Activated naive CD4-positive, alpha-beta T cell treated with anti-CD3 and anti-CD28 coated beads for 36 hours (primary cell): ENCODE results near the gene CCDC51. TPM values are rescaled to one million over a fixed set of nuclear protein-coding genes. Genes with fewer than 3 reads are reported as not detected.

Source experiments
- CTCF ChIA-PET: fragments of 350-600 bp; sonication (Branson Sonifier 250); formaldehyde crosslinking; loops from one replicate; lab custom pipeline; 2021; ENCODE audit warnings: antibody characterized with exemption; lab: Charles Lee
- DNase-seq: peaks from one replicate; pipeline ENCODE4 v3.0.0-alpha.2; 2020
- H3K27ac Mint-ChIP-seq: one replicate; pipeline ENCODE4 v1.8.0; 2021; ENCODE audit warnings: mild to moderate bottlenecking, mixed read lengths
- H3K27me3 Mint-ChIP-seq: one replicate; pipeline ENCODE4 v1.8.0; 2021; ENCODE audit warnings: low read depth, mixed read lengths
- H3K36me3 Mint-ChIP-seq: one replicate; pipeline ENCODE4 v1.8.0; 2021; ENCODE audit warnings: low read depth, mixed read lengths
- H3K4me1 Mint-ChIP-seq: one replicate; pipeline ENCODE4 v1.8.0; 2021; ENCODE audit warnings: low read depth, mixed read lengths
- H3K4me3 Mint-ChIP-seq: one replicate; pipeline ENCODE4 v1.8.0; 2021; ENCODE audit warnings: mild to moderate bottlenecking, moderate library complexity, mixed read lengths
- H3K9me3 Mint-ChIP-seq: one replicate; pipeline ENCODE4 v1.8.0; 2021; ENCODE audit warnings: mixed read lengths
- intact Hi-C: fragments of 100-400 bp; cut with micrococcal nuclease; formaldehyde crosslinking; loops from one replicate; pipeline ENCODE4 v1.15.1; 2023
- total RNA-seq, 2 experiments: library from RNA; stranded (reverse); gene quantifications; one replicate each; pipeline ENCODE4 v1.2.3, GENCODE V29; 2021

The CCDC51 gene
- total RNA-seq, 2 experiments from 2014 or later, result 16.4 to 17.4 TPM

GRCh38 chr3:48445277-48445882, 5.5 kb upstream of the CCDC51 start:
- Mint-ChIP-seq H3K9me3 (no peaks in the 10 kb centered on the region), H3K27me3 (no peaks in the 10 kb centered on the region), H3K4me1 (peaks cover 51% of the 10 kb centered on the region), H3K4me3 (peak overlapping the region; percentile 87), H3K27ac (no peak overlapping the region), H3K36me3 (peaks cover 29% of the 10 kb centered on the region)
- no peak for DNase-seq
- intact Hi-C loops, result loop anchor here (5.0 to 10.0 kb wide), 2 partner anchors 189 to 217 kb away; partner anchors contain the start of genes CELSR3 and SLC26A6
- CTCF ChIA-PET, result interaction anchor here (0.8 to 3.6 kb wide), 8 partner anchors 9 to 112 kb away, joined by 3 to 45 read pairs (median 5); no protein-coding TSS in a partner anchor

GRCh38 chr3:48441940-48442339, 2.0 kb upstream of the CCDC51 start:
- intact Hi-C loops, result loop anchor here (2.0 to 10.0 kb wide), 4 partner anchors 31 to 193 kb away; partner anchors contain the start of genes PFKFB4 and SLC26A6
- DNase-seq, result no peak
- H3K27me3 Mint-ChIP-seq, result no peaks in the 10 kb centered on the region
- H3K4me3 Mint-ChIP-seq, result peak overlapping the region; percentile 93
- H3K9me3 Mint-ChIP-seq, result no peaks in the 10 kb centered on the region
- H3K36me3 Mint-ChIP-seq, result peaks cover 31% of the 10 kb centered on the region
- H3K4me1 Mint-ChIP-seq, result peaks cover 52% of the 10 kb centered on the region
- H3K27ac Mint-ChIP-seq, result peak overlapping the region; percentile 96
- CTCF ChIA-PET, result interaction anchor here (0.6 to 2.1 kb wide), 3 partner anchors 41 to 66 kb away, joined by 3 to 7 read pairs (median 4); no protein-coding TSS in a partner anchor

- CTCF ChIA-PET, result interaction anchor here (0.8 to 2.3 kb wide), 6 partner anchors 10 to 200 kb away, joined by 3 to 15 read pairs (median 5); partner anchors contain the start of genes PLXNB1 and ZNF589
Measured at GRCh38 chr3:48440590-48440958, 655 bp upstream of the CCDC51 start.

GRCh38 chr3:48437812-48438211, 2.1 kb downstream of the CCDC51 start:
- Mint-ChIP-seq H3K27ac (no peak overlapping the region), H3K9me3 (no peaks in the 10 kb centered on the region), H3K4me1 (peaks cover 51% of the 10 kb centered on the region), H3K27me3 (no peaks in the 10 kb centered on the region), H3K4me3 (no peak overlapping the region), H3K36me3 (peaks cover 31% of the 10 kb centered on the region)
- CTCF ChIA-PET, result interaction anchor here (2.8 to 6.1 kb wide), 3 partner anchors 17 to 118 kb away, joined by 38 to 162 read pairs (median 72); partner anchors contain the start of gene PFKFB4
- intact Hi-C loops, result no loop called here
- no peak for DNase-seq

More at GRCh38 chr3:48440590-48440958, 655 bp upstream of the CCDC51 start:
- H3K27me3 Mint-ChIP-seq, result no peaks in the 10 kb centered on the region
- intact Hi-C loops, result loop anchor here (1.0 to 10.0 kb wide), 7 partner anchors 32 to 252 kb away; partner anchors contain the start of genes CDC25A, PFKFB4, SLC26A6 and ZNF589
- peak overlapping the region; percentile 93 for H3K4me3 Mint-ChIP-seq
- H3K36me3 Mint-ChIP-seq, result peaks cover 31% of the 10 kb centered on the region
- peak overlapping the region; percentile 96 for H3K27ac Mint-ChIP-seq
- peaks cover 42% of the 10 kb centered on the region for H3K4me1 Mint-ChIP-seq
- H3K9me3 Mint-ChIP-seq, result no peaks in the 10 kb centered on the region
- DNase-seq, result no peak

GRCh38 chr3:48436855-48437254, 3.1 kb downstream of the CCDC51 start:
- Mint-ChIP-seq H3K4me3 (no peak overlapping the region), H3K4me1 (peaks cover 44% of the 10 kb centered on the region), H3K27ac (no peak overlapping the region), H3K9me3 (no peaks in the 10 kb centered on the region), H3K36me3 (peaks cover 25% of the 10 kb centered on the region), H3K27me3 (no peaks in the 10 kb centered on the region)
- intact Hi-C loops, result loop anchor here (1.0 kb wide), 3 partner anchors 36 to 205 kb away; no protein-coding TSS in a partner anchor
- no peak for DNase-seq
- CTCF ChIA-PET, result interaction anchor here (0.8 to 6.1 kb wide), 38 partner anchors 8 to 243 kb away, joined by 3 to 162 read pairs (median 9); partner anchors contain the start of genes ATRIP, PFKFB4, SHISA5 and SLC26A6

GRCh38 chr3:48436477-48436787, 3.5 kb downstream of the CCDC51 start:
- peaks cover 40% of the 10 kb centered on the region for H3K4me1 Mint-ChIP-seq
- peaks cover 25% of the 10 kb centered on the region for H3K36me3 Mint-ChIP-seq
- no peaks in the 10 kb centered on the region for H3K27me3 Mint-ChIP-seq
- H3K9me3 Mint-ChIP-seq, result no peaks in the 10 kb centered on the region
- no peak overlapping the region for H3K27ac Mint-ChIP-seq
- no peak overlapping the region for H3K4me3 Mint-ChIP-seq
- intact Hi-C loops, result loop anchor here (1.0 kb wide), 3 partner anchors 35 to 204 kb away; no protein-coding TSS in a partner anchor
- CTCF ChIA-PET, result interaction anchor here (0.5 to 6.1 kb wide), 78 partner anchors 9 to 655 kb away, joined by 3 to 162 read pairs (median 5); partner anchors contain the start of genes ATRIP, CDC25A, PFKFB4 and SHISA5
- no peak for DNase-seq

- Mint-ChIP-seq H3K4me1 (peaks cover 38% of the 10 kb centered on the region), H3K36me3 (peaks cover 26% of the 10 kb centered on the region), H3K9me3 (no peaks in the 10 kb centered on the region), H3K27ac (no peak overlapping the region), H3K27me3 (no peaks in the 10 kb centered on the region), H3K4me3 (no peak overlapping the region)
- peak; percentile 92 for DNase-seq
- intact Hi-C loops, result loop anchor here (1.0 kb wide), 3 partner anchors 35 to 204 kb away; no protein-coding TSS in a partner anchor
- CTCF ChIA-PET, result interaction anchor here (0.5 to 6.1 kb wide), 82 partner anchors 9 to 656 kb away, joined by 3 to 162 read pairs (median 5); partner anchors contain the start of genes ATRIP, CDC25A, PFKFB4 and SHISA5
Measured at GRCh38 chr3:48435774-48436476, 4.0 kb downstream of the CCDC51 start.

- CTCF ChIA-PET, result interaction anchor here (0.5 to 6.1 kb wide), 41 partner anchors 8 to 484 kb away, joined by 3 to 162 read pairs (median 7); partner anchors contain the start of genes ATRIP, CDC25A, PFKFB4 and SLC26A6
Measured at GRCh38 chr3:48435223-48435595, 4.7 kb downstream of the CCDC51 start.

GRCh38 chr3:48434591-48435222, 5.2 kb downstream of the CCDC51 start:
- no peak for DNase-seq

More at GRCh38 chr3:48435223-48435595, 4.7 kb downstream of the CCDC51 start:
- no peaks in the 10 kb centered on the region for H3K27me3 Mint-ChIP-seq
- H3K36me3 Mint-ChIP-seq, result peaks cover 21% of the 10 kb centered on the region
- intact Hi-C loops, result no loop called here
- H3K4me1 Mint-ChIP-seq, result peaks cover 39% of the 10 kb centered on the region
- H3K27ac Mint-ChIP-seq, result no peak overlapping the region
- no peak for DNase-seq
- H3K4me3 Mint-ChIP-seq, result no peak overlapping the region
- H3K9me3 Mint-ChIP-seq, result no peaks in the 10 kb centered on the region

GRCh38 chr3:48433472-48434118, 6.3 kb downstream of the CCDC51 start:
- no peak for DNase-seq
- Mint-ChIP-seq H3K4me1 (peaks cover 33% of the 10 kb centered on the region), H3K4me3 (no peak overlapping the region), H3K27me3 (no peaks in the 10 kb centered on the region), H3K27ac (no peak overlapping the region), H3K9me3 (no peaks in the 10 kb centered on the region), H3K36me3 (peaks cover 18% of the 10 kb centered on the region)
- CTCF ChIA-PET, result interaction anchor here (0.5 to 6.1 kb wide), 9 partner anchors 11 to 311 kb away, joined by 3 to 72 read pairs (median 4); partner anchors contain the start of gene PFKFB4
- intact Hi-C loops, result no loop called here

More at GRCh38 chr3:48434591-48435222, 5.2 kb downstream of the CCDC51 start:
- Mint-ChIP-seq H3K4me3 (no peak overlapping the region), H3K36me3 (peaks cover 18% of the 10 kb centered on the region), H3K27me3 (no peaks in the 10 kb centered on the region), H3K4me1 (peaks cover 40% of the 10 kb centered on the region), H3K9me3 (no peaks in the 10 kb centered on the region), H3K27ac (no peak overlapping the region)
- CTCF ChIA-PET, result interaction anchor here (0.6 to 6.1 kb wide), 10 partner anchors 16 to 485 kb away, joined by 3 to 72 read pairs (median 5); partner anchors contain the start of gene PFKFB4
- intact Hi-C loops, result no loop called here
